ENCODE results near the gene CCDC9. TPM values are rescaled to one million over a fixed set of nuclear protein-coding genes. Genes with fewer than 3 reads are reported as not detected.

Gene CCDC9
- total RNA-seq, 1 experiment from 2014 or later: 8.3 TPM

GRCh38 chr19:47239610-47240296, 16.6 kb upstream of the CCDC9 start:
- H3K9me2 ChIP-seq (replicated peaks; ENCODE audit: low read length): no peaks in the 10 kb centered on the region
- TF ChIP-seq CTCF (conservative IDR thresholded peaks at IDR 0.05; ENCODE audit: low read depth, low read length) (no peak), EZH2 (IDR thresholded peaks at IDR 0.05; ENCODE audit: low read length, unreplicated experiment) (no peak), EZH2phosphoT487 (IDR thresholded peaks at IDR 0.05; ENCODE audit: borderline replicate concordance, low read length) (no peak)
- H3K9ac ChIP-seq (ENCODE audit: low read length): no peak overlapping the region
- ATAC-seq (no peak), DNase-seq (no peak)
- no peaks in the 10 kb centered on the region for H4K20me1 ChIP-seq (ENCODE audit: low read length)
- no peak overlapping the region for H3K4me2 ChIP-seq (ENCODE audit: low read length)
- POLR2A ChIA-PET (ENCODE audit: unreplicated experiment): no interaction called here
- no peak overlapping the region for H3K27ac ChIP-seq (ENCODE audit: low read length)
- H3F3A ChIP-seq (ENCODE audit: low read length, unreplicated experiment): peaks cover 3% of the 10 kb centered on the region
- intact Hi-C loops (cut with micrococcal nuclease): loop anchor here (5.0 kb wide), 1 partner anchor 92 kb away; no protein-coding TSS in a partner anchor
- H2AFZ ChIP-seq (ENCODE audit: low read length): no peak overlapping the region
- H3K4me3 ChIP-seq (ENCODE audit: low read length): no peak overlapping the region
- CTCF ChIA-PET: no interaction called here
- H3K4me1 ChIP-seq (ENCODE audit: insufficient read depth, low read length): peaks cover 8% of the 10 kb centered on the region; the same call in 1 of the 2 replicates
- H3K9me3 ChIP-seq (ENCODE audit: low read length): no peaks in the 10 kb centered on the region
- BruUV-seq (replicated peaks): no TSS peak
- no peaks in the 10 kb centered on the region for H3K27me3 ChIP-seq (ENCODE audit: low read length)
- no peaks in the 10 kb centered on the region; the same call in 1 of the 2 replicates for H3K36me3 ChIP-seq (ENCODE audit: low read depth, low read length)
- H3K79me2 ChIP-seq (ENCODE audit: low read length): no peaks in the 10 kb centered on the region

GRCh38 chr19:47240556-47240955, 15.8 kb upstream of the CCDC9 start:
- CTCF ChIA-PET: interaction anchor here (0.6 to 0.8 kb wide), 2 partner anchors 9 to 188 kb away, joined by 3 read pairs; no protein-coding TSS in a partner anchor
- ATAC-seq (no peak), DNase-seq (no peak)
- BruUV-seq (replicated peaks): no TSS peak
- Histone ChIP-seq H3K9me2 (replicated peaks; ENCODE audit: low read length) (no peaks in the 10 kb centered on the region), H3K9me3 (ENCODE audit: low read length) (no peaks in the 10 kb centered on the region), H3K9ac (ENCODE audit: low read length) (no peak overlapping the region), H3K4me1 (ENCODE audit: insufficient read depth, low read length) (peaks cover 8% of the 10 kb centered on the region; the same call in 1 of the 2 replicates), H3K79me2 (ENCODE audit: low read length) (no peaks in the 10 kb centered on the region), H3K4me2 (ENCODE audit: low read length) (peak overlapping the region; percentile 72), H4K20me1 (ENCODE audit: low read length) (no peaks in the 10 kb centered on the region), H3K27ac (ENCODE audit: low read length) (no peak overlapping the region), H3F3A (ENCODE audit: low read length, unreplicated experiment) (peaks cover 3% of the 10 kb centered on the region), H3K4me3 (ENCODE audit: low read length) (peak overlapping the region; percentile 40), H3K36me3 (ENCODE audit: low read depth, low read length) (no peaks in the 10 kb centered on the region; the same call in 1 of the 2 replicates), H3K27me3 (ENCODE audit: low read length) (no peaks in the 10 kb centered on the region), H2AFZ (ENCODE audit: low read length) (no peak overlapping the region)
- TF ChIP-seq EZH2phosphoT487 (IDR thresholded peaks at IDR 0.05; ENCODE audit: borderline replicate concordance, low read length) (no peak), EZH2 (IDR thresholded peaks at IDR 0.05; ENCODE audit: low read length, unreplicated experiment) (no peak), CTCF (conservative IDR thresholded peaks at IDR 0.05; ENCODE audit: low read depth, low read length) (no peak)
- intact Hi-C loops (cut with micrococcal nuclease): loop anchor here (5.0 kb wide), 1 partner anchor 93 kb away; no protein-coding TSS in a partner anchor
- POLR2A ChIA-PET (ENCODE audit: unreplicated experiment): no interaction called here
